Activated CD8-positive, alpha-beta T cell treated with anti-CD3 and anti-CD28 coated beads, Interleukin-2, amount 10 ng/mL, durations not matched to agents 7 days and 5 days (primary cell): ENCODE data around the gene MED16. TPM values are rescaled to one million over a fixed set of nuclear protein-coding genes. Genes with fewer than 3 reads are reported as not detected.
"Not testable (repeated sequence)": the region's sequence is repeated elsewhere in the genome, so short reads cannot be mapped to it uniquely, and the experiment has no call there.

Source experiments
- ATAC-seq: fragments of 150-1000 bp; cut with Tn5 transposase; one replicate; pipeline ENCODE4 v1.10.0; 2021; ENCODE audit warnings: moderate library complexity
- CTCF ChIA-PET: fragments of 350-600 bp; sonication (Branson Sonifier 250); formaldehyde crosslinking; loops from one replicate; lab custom pipeline; 2021; ENCODE audit warnings: antibody characterized with exemption; lab: Charles Lee
- POLR2A ChIA-PET: fragments of 350-600 bp; sonication (Branson Sonifier 250); formaldehyde crosslinking; loops from one replicate; lab custom pipeline; 2021; ENCODE audit warnings: antibody characterized with exemption; lab: Charles Lee
- DNase-seq: peaks from one replicate; pipeline ENCODE4 v3.0.0-alpha.2; 2020
- H3K27ac Mint-ChIP-seq: one replicate; pipeline ENCODE4 v1.8.0; 2021; ENCODE audit warnings: mild to moderate bottlenecking, mixed read lengths
- H3K27me3 Mint-ChIP-seq: one replicate; pipeline ENCODE4 v1.8.0; 2021; ENCODE audit warnings: low read depth, mixed read lengths
- H3K36me3 Mint-ChIP-seq: one replicate; pipeline ENCODE4 v1.8.0; 2021; ENCODE audit warnings: low read depth, mixed read lengths
- H3K4me1 Mint-ChIP-seq: one replicate; pipeline ENCODE4 v1.8.0; 2021; ENCODE audit warnings: low read depth, mixed read lengths
- H3K4me3 Mint-ChIP-seq: one replicate; pipeline ENCODE4 v1.8.0; 2021; ENCODE audit warnings: mild to moderate bottlenecking, mixed read lengths
- H3K9me3 Mint-ChIP-seq: one replicate; pipeline ENCODE4 v1.8.0; 2022; ENCODE audit warnings: mixed read lengths; ENCODE audit not compliant: insufficient read depth
- total RNA-seq, 2 experiments: library from RNA; stranded (reverse); gene quantifications; one replicate each; pipeline ENCODE4 v1.2.3, GENCODE V29; 2021

The MED16 gene
- total RNA-seq, 2 experiments from 2014 or later = 55.9 to 60.4 TPM

DNA sequence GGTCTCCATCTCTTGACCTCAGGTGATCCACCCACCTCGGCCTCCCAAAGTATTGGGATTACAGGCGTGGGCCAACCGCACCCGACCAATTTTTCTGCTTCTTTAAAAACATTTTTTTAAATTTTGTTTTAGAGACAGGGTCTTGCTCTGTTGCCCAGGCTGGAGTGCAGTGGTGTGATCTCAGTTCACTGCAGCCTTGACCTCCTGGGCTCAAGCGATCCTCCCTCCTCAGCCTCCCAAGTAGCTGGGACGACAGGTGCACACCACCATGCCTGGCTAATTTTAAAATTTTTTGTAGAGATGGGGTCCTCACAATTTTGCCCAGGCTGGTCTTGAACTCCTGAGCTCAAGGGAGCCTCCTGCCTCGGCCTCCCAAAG is 50.2 kb downstream of the MED16 start:
- H3K9me3 Mint-ChIP-seq, DNase-seq, H3K4me3 Mint-ChIP-seq, CTCF ChIA-PET, ATAC-seq, H3K36me3 Mint-ChIP-seq, H3K4me1 Mint-ChIP-seq, H3K27ac Mint-ChIP-seq: not testable (repeated sequence)
- H3K27me3 Mint-ChIP-seq = peaks cover 18% of the 10 kb centered on the region
- POLR2A ChIA-PET = interaction anchor here (0.7 kb wide), 2 partner anchors 67 to 378 kb away, joined by 3 to 4 read pairs; no protein-coding TSS in a partner anchor

DNA sequence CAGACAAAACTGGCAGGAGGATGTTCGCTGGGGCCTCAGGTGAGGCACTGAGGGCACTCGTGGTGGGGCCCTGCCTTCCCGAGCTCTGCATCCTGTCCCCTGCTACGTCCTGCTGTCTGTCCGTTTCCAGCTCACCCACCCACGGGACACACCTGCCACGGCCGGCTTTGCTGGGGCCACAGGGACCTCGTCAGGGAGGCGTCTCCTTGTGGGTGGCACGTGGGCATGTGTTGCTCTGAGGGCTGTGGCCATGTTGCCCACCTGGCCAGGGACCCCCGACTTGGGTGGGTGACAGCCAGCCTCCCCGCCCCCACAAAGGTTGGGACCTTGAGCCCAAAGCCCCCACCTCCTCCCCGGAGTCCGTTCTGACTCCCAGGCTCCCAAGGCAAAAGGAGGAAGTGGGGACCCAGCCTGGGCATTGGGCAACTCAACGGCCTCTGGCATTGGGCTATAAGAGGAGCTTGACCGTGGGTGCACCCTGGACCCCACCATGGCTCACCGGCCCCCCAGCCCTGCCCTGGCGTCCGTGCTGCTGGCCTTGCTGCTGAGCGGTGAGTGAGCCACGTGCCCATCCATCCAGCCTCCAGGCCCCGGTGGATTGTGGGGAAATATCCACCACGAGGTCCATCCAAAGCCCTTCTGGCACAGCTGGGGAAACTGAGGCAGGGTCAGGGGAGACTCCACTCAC is 52.3 kb downstream of the MED16 start, which contains the start of gene PRTN3:
PRTN3 (plus strand) TSS at position 481 of the 688 bp plus-strand sequence; CDS start at position 491, 10 bp downstream.
- peaks cover 4% of the 10 kb centered on the region for H3K4me1 Mint-ChIP-seq
- POLR2A ChIA-PET = interaction anchor here (0.5 kb wide), 1 partner anchor 132 kb away, joined by 3 read pairs; no protein-coding TSS in a partner anchor
- H3K36me3 Mint-ChIP-seq = no peaks in the 10 kb centered on the region
- no peaks in the 10 kb centered on the region for H3K9me3 Mint-ChIP-seq
- DNase-seq = no peak
- CTCF ChIA-PET = no interaction called here
- H3K27me3 Mint-ChIP-seq = peaks cover 16% of the 10 kb centered on the region
- no peak for ATAC-seq
- no peak within 1 kb of the TSS for H3K4me3 Mint-ChIP-seq
- H3K27ac Mint-ChIP-seq = no peak within 1 kb of the TSS

DNA sequence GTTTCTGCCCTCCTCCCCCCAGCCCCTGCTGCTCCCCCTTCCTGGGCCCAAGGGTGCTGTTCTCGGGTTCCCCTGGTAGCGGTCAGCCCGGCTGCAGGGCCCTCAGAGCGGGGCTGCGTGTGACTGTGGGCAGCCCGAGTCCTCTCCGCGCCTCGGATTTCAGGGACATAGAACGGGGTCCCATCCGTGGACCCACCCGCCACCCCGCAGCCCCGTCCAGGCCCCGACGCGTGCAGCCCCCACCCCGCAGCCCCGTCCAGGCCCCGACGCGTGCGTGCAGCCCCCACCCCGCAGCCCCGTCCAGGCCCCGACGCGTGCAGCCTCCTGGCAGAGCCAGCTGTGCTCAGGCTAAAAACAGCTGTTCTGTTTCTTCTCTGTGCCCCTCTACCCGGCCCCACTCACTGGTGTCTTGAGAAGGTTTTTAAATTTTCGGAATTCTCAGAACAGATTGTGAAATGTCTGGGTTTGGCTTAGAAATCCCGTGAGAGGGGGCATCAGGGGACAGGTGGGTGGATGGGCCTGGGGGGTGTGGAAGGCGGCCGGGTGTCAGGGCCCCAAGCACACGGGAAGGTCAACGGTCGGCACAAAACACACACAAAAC is 57.7 kb downstream of the MED16 start:
- DNase-seq = no peak
- Mint-ChIP-seq H3K9me3 (no peaks in the 10 kb centered on the region), H3K36me3 (no peaks in the 10 kb centered on the region), H3K4me1 (no peaks in the 10 kb centered on the region), H3K4me3 (no peak overlapping the region), H3K27ac (no peak overlapping the region), H3K27me3 (peaks cover 3% of the 10 kb centered on the region)
- POLR2A ChIA-PET = no interaction called here
- ATAC-seq = no peak
- CTCF ChIA-PET = no interaction called here

DNA sequence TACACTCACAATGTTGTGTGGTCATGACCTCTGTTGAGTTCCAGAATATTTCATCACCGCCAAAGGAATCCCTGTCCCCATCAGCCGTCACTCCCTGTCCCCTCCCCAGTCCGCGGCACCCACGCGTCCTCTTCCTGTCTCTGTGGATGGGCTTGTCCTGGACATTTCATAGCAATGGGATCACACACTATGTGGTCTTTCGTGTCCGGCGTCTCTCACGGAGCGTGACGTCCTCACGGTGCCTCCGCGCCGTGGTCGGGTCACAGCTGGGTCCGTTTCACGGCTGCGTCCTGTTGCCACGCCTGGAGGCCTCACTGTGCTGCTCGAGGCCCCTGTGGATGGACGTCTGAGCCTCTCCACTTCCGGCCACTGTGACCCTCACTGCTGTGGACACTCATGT is 58.8 kb downstream of the MED16 start:
- H3K4me1 Mint-ChIP-seq = no peaks in the 10 kb centered on the region
- no peak for ATAC-seq
- H3K4me3 Mint-ChIP-seq = no peak overlapping the region
- CTCF ChIA-PET = no interaction called here
- DNase-seq = no peak
- H3K9me3 Mint-ChIP-seq = no peaks in the 10 kb centered on the region
- H3K36me3 Mint-ChIP-seq = no peaks in the 10 kb centered on the region
- H3K27me3 Mint-ChIP-seq = peaks cover 3% of the 10 kb centered on the region
- H3K27ac Mint-ChIP-seq = no peak overlapping the region
- POLR2A ChIA-PET = no interaction called here

- no peak overlapping the region for H3K27ac Mint-ChIP-seq
- no peaks in the 10 kb centered on the region for H3K36me3 Mint-ChIP-seq
- H3K27me3 Mint-ChIP-seq = peaks cover 3% of the 10 kb centered on the region
- H3K4me1 Mint-ChIP-seq = no peaks in the 10 kb centered on the region
- CTCF ChIA-PET = no interaction called here
- H3K4me3 Mint-ChIP-seq = no peak overlapping the region
- no peak for ATAC-seq
- POLR2A ChIA-PET = no interaction called here
- H3K9me3 Mint-ChIP-seq = no peaks in the 10 kb centered on the region
- no peak for DNase-seq
Measured at GRCh38 chr19:831407-832369, 61.3 kb downstream of the MED16 start.

- no peak for ATAC-seq
- Mint-ChIP-seq H3K36me3 (no peaks in the 10 kb centered on the region), H3K4me3 (no peak overlapping the region), H3K4me1 (no peaks in the 10 kb centered on the region), H3K27me3 (no peaks in the 10 kb centered on the region), H3K9me3 (no peaks in the 10 kb centered on the region), H3K27ac (no peak overlapping the region)
- CTCF ChIA-PET = no interaction called here
- no peak for DNase-seq
- POLR2A ChIA-PET = no interaction called here
Measured at GRCh38 chr19:829129-829758, 63.7 kb downstream of the MED16 start.

- Mint-ChIP-seq H3K36me3 (no peaks in the 10 kb centered on the region), H3K9me3 (no peaks in the 10 kb centered on the region), H3K27ac (no peak within 1 kb of the TSS), H3K4me1 (no peaks in the 10 kb centered on the region), H3K4me3 (no peak within 1 kb of the TSS), H3K27me3 (peaks cover 6% of the 10 kb centered on the region)
- ChIA-PET POLR2A (no interaction called here), CTCF (no interaction called here)
- ATAC-seq (no peak), DNase-seq (no peak)
Measured at GRCh38 chr19:827710-828321, 65.2 kb downstream of the MED16 start, which contains the start of gene AZU1. Gene AZU1 (plus strand): TSS chr19:827837. CDS start chr19:827847, 10 bp downstream.

DNA sequence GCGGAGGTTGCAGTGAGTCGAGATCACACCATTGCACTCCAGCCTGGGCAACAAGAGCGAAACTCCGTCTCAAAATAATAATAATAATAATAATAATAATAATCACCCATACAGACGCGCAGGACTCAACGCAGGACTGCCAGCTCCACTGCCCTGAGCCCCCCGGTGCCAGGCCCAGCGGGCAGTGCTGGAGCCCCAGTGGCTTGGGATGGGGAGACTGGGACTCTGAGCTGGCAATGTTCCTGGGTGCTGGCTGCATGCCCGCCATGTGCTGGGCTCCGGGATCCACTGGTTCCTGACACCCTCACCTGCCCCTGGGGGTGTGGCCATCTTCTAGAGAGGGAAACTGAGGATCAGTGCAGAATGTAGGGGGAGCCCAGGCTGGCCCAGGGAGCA is 65.7 kb downstream of the MED16 start:
- Mint-ChIP-seq H3K4me1 (no peaks in the 10 kb centered on the region), H3K27ac (no peak overlapping the region)
- POLR2A ChIA-PET = no interaction called here

GRCh38 chr19:825897-826644 is 66.9 kb downstream of the MED16 start:
- CTCF ChIA-PET = no interaction called here

More for the DNA sequence above, 65.7 kb downstream of the MED16 start:
- Mint-ChIP-seq H3K4me3 (no peak overlapping the region), H3K36me3 (no peaks in the 10 kb centered on the region), H3K9me3 (no peaks in the 10 kb centered on the region), H3K27me3 (peaks cover 9% of the 10 kb centered on the region)
- no peak for ATAC-seq
- DNase-seq = no peak
- CTCF ChIA-PET = no interaction called here

GRCh38 chr19:824885-825284 is 68.1 kb downstream of the MED16 start:
- Mint-ChIP-seq H3K4me1 (no peaks in the 10 kb centered on the region), H3K9me3 (no peaks in the 10 kb centered on the region), H3K36me3 (no peaks in the 10 kb centered on the region), H3K27ac (no peak overlapping the region), H3K4me3 (no peak overlapping the region), H3K27me3 (peaks cover 11% of the 10 kb centered on the region)
- CTCF ChIA-PET = interaction anchor here (0.5 kb wide), 1 partner anchor 127 kb away, joined by 3 read pairs; no protein-coding TSS in a partner anchor
- DNase-seq (no peak), ATAC-seq (no peak)
- POLR2A ChIA-PET = no interaction called here

More at GRCh38 chr19:825897-826644, 66.9 kb downstream of the MED16 start:
- POLR2A ChIA-PET = no interaction called here
- no peaks in the 10 kb centered on the region for H3K36me3 Mint-ChIP-seq
- no peaks in the 10 kb centered on the region for H3K4me1 Mint-ChIP-seq
- ATAC-seq (no peak), DNase-seq (no peak)
- no peaks in the 10 kb centered on the region for H3K9me3 Mint-ChIP-seq
- H3K27me3 Mint-ChIP-seq = peaks cover 9% of the 10 kb centered on the region
- H3K27ac Mint-ChIP-seq = no peak overlapping the region
- H3K4me3 Mint-ChIP-seq = no peak overlapping the region
